GM18505 (cell line): Measurements from ENCODE around the gene NHSL2.
"Not testable (repeated sequence)": the region's sequence is repeated elsewhere in the genome, so short reads cannot be mapped to it uniquely, and the experiment has no call there.

Experiments used
- ATAC-seq: cut with Tn5 transposase; IDR thresholded peaks from one replicate; pipeline ENCODE4 v1.9.1; 2021; ENCODE audit not compliant: unreplicated experiment
- POLR2A ChIP-seq: IDR thresholded peaks from 4 replicates; pipeline ENCODE4 v1.6.1; 2011; ENCODE audit warnings: borderline replicate concordance; ENCODE audit not compliant: insufficient read depth, insufficient read length; ENCODE audit errors: extremely low read depth

The NHSL2 gene

GRCh38 chrX:71941776-71942175, 31.1 kb downstream of the NHSL2 start:
- TF ChIP-seq POLR2A = no peak
- no peak for ATAC-seq

GRCh38 chrX:71944369-71944768, 33.7 kb downstream of the NHSL2 start:
- TF ChIP-seq POLR2A = no peak
- no peak for ATAC-seq

- no peak for TF ChIP-seq POLR2A
- no peak for ATAC-seq
Measured at GRCh38 chrX:71945237-71945805, 34.7 kb downstream of the NHSL2 start.

- ATAC-seq = no peak
- no peak for TF ChIP-seq POLR2A
Measured at GRCh38 chrX:71949363-71949762, 38.7 kb downstream of the NHSL2 start.

- ATAC-seq = no peak
- TF ChIP-seq POLR2A = no peak
Measured at GRCh38 chrX:71949844-71950445, 39.3 kb downstream of the NHSL2 start.

GRCh38 chrX:71953391-71953790, 42.7 kb downstream of the NHSL2 start:
- ATAC-seq = no peak
- no peak for TF ChIP-seq POLR2A

GRCh38 chrX:71953946-71954345, 43.3 kb downstream of the NHSL2 start:
- TF ChIP-seq POLR2A = no peak
- ATAC-seq = no peak

- no peak for ATAC-seq
- no peak for TF ChIP-seq POLR2A
Measured at GRCh38 chrX:71954458-71954857, 43.8 kb downstream of the NHSL2 start.

GRCh38 chrX:71955530-71956120, 45.0 kb downstream of the NHSL2 start:
- ATAC-seq = no peak
- TF ChIP-seq POLR2A = no peak

GRCh38 chrX:71958281-71958675, 47.6 kb downstream of the NHSL2 start:
- ATAC-seq = no peak

GRCh38 chrX:71964184-71964583, 53.5 kb downstream of the NHSL2 start:
- not testable (repeated sequence) for ATAC-seq

More at GRCh38 chrX:71958281-71958675, 47.6 kb downstream of the NHSL2 start:
- TF ChIP-seq POLR2A = no peak

GRCh38 chrX:71974916-71975315, 64.3 kb downstream of the NHSL2 start:
- no peak for TF ChIP-seq POLR2A

GRCh38 chrX:71976753-71977152, 66.1 kb downstream of the NHSL2 start:
- no peak for ATAC-seq
- TF ChIP-seq POLR2A = no peak

More at GRCh38 chrX:71974916-71975315, 64.3 kb downstream of the NHSL2 start:
- ATAC-seq = no peak

GRCh38 chrX:71978164-71978563, 67.5 kb downstream of the NHSL2 start:
- no peak for TF ChIP-seq POLR2A
- ATAC-seq = no peak
